GM19438 (cell line): Measurements from ENCODE around the gene GALR2.
"Not testable (repeated sequence)": the region's sequence is repeated elsewhere in the genome, so short reads cannot be mapped to it uniquely, and the experiment has no call there.

ENCODE experiments used
- ATAC-seq: cut with Tn5 transposase; IDR thresholded peaks from one replicate; pipeline ENCODE4 v1.9.1; 2021; ENCODE audit warnings: low read depth; ENCODE audit not compliant: unreplicated experiment

GALR2 gene, protein sequence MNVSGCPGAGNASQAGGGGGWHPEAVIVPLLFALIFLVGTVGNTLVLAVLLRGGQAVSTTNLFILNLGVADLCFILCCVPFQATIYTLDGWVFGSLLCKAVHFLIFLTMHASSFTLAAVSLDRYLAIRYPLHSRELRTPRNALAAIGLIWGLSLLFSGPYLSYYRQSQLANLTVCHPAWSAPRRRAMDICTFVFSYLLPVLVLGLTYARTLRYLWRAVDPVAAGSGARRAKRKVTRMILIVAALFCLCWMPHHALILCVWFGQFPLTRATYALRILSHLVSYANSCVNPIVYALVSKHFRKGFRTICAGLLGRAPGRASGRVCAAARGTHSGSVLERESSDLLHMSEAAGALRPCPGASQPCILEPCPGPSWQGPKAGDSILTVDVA

GRCh38 chr17:76074390-76075363 lies at the start of gene GALR2:
Gene GALR2 (plus strand): TSS chr17:76074781. CDS start chr17:76074884, 103 bp downstream.
- ATAC-seq: no peak

- no peak for ATAC-seq
Measured at GRCh38 chr17:76025294-76025693, 49.3 kb upstream of the GALR2 start.

- ATAC-seq: no peak
Measured at GRCh38 chr17:76026714-76027158, 47.8 kb upstream of the GALR2 start.

- ATAC-seq: no peak
Measured at GRCh38 chr17:76027159-76027839, 47.3 kb upstream of the GALR2 start, which contains the start of gene EVPL. Gene EVPL (minus strand): TSS chr17:76027306. CDS start chr17:76027198, 108 bp downstream.

- no peak for ATAC-seq
Measured at GRCh38 chr17:76032073-76032779, 42.4 kb upstream of the GALR2 start.

DNA sequence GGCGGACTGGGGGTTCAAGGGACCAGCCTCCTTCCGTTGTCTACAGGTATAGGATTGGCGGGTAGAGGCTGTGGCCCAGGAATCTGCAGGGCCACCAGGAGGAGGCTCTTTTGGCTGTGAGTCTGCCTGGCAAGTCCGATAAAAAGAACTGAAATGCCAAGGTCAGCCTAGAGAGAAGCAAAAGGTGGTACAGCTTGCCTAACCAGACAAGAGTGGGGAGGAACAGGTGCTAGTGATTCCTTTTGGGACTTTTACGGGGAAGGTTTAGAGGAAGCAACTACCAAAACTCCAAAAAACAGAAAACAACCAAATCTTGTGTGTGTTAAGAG lies 41.8 kb upstream of the GALR2 start:
- ATAC-seq: no peak

DNA sequence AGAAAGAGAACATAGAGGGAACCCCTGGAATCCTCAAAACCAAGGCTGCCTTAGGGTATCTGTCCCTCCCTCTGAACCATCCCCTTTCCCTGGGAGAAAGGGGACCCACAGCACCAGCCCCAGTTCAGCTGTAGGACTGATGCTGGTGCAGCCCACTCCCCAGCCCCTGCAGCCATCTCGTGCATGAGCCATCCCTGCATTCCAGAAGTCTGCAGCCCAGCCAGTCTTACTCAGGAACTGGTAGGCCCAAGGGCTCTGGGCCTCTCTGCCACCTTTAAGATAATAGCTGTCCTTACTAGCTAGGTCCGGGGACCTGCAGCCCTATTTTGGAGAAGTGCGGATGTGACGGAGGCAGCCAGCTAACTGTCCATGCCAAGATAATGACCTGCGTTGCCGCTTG lies 41.4 kb upstream of the GALR2 start:
- no peak for ATAC-seq

DNA sequence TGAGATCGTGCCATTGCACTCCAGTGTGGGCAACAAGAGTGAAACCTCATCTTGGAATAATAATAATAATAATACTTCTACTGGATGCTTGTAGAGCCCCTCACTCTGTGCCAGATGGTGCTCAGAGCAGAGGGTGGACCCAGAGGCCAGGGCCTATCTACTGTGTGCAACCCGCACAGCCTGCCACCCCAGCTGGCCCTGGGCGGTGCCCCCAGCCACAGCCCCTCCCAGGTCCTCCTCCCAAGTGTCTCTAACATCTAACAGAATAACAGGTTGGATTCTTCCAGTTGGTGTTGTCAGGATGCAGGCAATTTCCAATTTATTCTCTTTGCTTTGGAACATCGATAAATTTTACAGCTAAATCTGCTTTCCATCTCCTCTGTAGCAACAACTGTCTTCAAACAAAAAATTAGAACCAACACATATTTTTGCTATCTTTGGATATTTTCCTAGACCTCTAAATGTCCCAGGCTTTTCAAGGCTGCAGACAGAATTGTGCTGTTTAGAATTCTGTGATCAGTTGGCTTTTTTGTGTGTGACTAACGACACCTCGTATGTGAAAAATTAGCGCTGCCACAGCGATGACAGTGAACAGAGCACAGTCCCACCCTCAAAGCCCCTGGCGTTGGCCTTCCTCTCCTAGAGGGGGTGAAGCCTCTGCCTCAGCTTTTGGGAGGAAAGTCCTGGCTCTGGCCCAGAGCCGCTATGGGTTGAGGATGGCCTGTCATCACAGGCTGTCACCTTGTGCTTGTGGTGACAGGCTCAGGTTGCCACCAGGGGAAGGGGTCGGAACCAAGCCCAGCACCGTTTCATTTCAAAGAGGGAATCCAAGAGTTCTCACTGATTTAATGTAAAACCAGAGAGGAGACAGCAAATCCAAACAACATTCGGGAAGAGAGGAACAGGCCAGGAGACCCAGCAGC lies 39.9 kb upstream of the GALR2 start:
- ATAC-seq: no peak

DNA sequence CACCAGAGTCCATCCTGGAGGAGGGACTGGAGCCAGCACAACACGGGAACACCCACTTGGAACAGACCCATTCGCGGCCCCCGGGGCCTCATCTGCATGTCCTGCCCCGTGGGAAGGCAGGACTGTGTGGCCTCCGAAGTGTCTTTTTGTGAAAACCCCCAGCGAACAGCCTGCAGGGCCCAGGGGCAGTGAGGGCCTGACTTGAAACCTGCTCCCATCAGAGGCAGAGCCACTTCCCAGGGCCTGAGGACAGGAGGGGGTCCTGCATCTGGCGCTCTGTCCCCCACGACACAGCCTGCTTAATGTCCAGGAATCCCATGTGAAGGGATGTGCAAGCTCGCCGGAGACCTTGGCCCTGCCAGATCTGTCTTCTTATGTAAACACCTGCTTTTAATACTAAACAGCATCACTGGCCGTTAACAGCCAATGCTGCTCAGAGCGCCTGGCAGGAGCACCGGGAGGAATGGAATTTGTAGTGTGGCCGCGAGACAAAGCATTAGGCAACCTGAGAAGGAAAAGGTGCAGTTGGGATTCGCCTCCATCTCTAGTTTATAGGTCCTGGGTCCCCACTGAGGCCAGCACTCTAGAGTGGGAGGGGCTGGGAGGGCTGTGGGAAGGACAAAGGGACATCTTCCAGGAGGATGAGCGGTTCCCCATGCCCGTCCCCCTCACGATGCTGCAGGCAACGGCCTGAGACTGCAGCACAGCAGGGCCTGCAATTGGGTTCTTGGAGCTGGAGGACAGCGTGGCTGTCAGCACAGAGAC lies 37.9 kb upstream of the GALR2 start:
- ATAC-seq: no peak

- no peak for ATAC-seq
Measured at GRCh38 chr17:76038050-76038449, 36.5 kb upstream of the GALR2 start.

- no peak for ATAC-seq
Measured at GRCh38 chr17:76039121-76039520, 35.5 kb upstream of the GALR2 start.

DNA sequence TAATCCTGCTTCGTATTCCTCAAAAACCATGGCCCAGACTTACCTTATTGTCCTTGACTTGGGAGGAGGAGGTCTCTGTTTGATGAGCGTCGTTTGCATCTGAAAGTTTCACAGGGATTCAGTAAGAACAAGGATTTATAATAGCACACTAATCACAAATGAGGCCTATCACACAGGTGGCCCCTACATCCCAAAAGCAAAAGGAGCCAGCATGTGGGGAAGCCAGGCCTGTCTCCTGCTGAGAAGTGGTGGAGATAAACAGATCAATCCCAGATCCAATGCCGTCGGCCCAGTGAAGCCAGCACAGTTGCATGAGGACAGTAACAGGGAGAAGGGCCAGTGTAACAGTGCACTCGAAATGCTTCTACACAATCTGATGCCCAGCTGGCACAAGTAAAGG lies 34.2 kb upstream of the GALR2 start:
- no peak for ATAC-seq

DNA sequence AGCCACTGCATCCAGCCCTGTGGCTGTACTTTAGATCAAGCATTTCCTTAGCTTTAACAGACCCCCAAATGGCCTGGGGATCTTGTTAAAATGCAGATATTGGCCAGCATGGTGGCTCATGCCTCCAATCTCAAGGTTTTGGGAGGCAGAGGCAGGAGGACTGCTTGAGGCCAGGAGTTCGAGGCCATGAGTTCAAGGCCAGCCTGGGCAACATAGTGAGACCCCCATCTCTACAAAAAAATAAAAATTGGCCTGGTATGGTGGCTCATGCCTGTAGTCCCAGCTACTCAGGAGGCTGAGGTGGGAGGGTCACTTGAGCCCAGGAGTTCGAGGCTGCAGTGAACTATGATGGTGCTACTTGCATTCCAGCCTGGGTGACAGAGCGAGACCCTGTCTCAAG lies 31.7 kb upstream of the GALR2 start:
- ATAC-seq: not testable (repeated sequence)

DNA sequence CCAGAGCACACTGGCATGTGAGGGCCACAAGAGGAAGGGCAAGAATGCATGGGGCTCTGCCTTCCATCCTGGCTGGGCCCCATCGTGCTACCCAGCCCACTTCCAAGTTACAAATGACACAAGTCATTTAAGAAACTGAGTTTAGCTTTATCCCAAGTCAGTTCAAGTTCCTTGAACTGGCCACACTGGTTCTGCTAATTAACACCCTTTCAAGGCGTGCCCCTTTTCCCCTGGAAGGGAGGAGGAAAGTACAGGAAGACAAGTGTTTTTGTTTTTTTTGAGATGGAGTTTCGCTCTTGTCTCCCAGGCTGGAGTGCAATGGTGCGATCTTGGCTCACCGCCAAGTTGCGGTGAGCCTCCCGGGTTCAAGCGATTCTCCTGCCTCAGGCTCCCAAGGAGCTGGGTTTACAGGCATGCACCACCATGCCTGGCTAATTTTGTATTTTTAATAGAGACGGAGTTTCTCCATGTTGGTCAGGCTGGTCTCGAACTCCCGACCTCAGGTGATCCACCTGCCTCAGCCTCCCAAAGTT lies 30.0 kb upstream of the GALR2 start:
- ATAC-seq: not testable (repeated sequence)

DNA sequence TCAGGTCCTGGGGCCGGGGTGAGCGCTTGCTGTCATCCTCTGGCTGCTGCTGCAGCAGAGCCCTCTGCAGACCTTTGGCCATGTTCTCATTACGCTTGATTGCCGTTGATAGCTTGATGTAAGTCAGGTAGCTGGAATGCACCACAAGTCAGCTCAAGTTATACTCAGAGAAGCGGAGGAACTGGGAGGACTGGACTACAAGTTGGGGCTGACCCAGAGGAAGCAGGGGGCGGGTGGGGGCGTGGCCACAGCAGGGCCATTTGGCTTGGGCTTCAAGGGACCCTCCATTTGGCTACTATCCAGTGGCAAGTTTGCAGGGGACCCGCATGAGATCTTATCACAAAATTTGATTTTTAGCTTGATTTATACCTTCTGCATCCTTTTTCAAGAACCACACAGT lies 28.5 kb upstream of the GALR2 start:
- no peak for ATAC-seq

DNA sequence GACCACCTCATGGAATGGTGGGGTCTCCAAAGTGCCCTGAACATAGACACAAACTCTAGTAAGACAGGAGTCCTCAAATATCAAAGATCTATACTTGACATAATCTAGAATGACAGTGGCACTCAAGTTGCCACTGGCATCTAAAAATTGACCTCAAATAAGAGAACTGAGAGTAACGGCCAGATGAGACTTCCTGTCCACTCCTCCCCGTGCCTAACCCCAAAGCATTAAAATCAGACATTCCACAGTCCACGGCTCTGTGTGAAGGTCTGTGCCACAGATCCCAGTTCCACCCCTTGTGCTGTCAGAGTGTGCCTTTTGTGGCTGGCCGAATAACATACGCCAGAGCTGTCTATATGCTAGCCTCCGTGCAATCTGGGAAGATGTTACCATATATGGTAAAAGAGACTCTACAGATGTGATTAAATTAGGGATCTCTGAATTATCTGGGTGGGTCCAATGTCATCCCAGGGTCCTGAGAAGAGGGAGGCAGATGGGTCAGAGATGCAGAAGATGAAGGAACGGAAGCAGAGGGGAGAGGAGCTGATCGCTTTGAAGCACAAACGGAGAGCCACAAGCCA lies 26.5 kb upstream of the GALR2 start:
- ATAC-seq: no peak

GRCh38 chr17:76048711-76049110 lies 25.9 kb upstream of the GALR2 start:
- ATAC-seq: no peak

- ATAC-seq: no peak
Measured at GRCh38 chr17:76049239-76049638, 25.3 kb upstream of the GALR2 start.
